ENCODE measurements around the gene CD300E.

DNA sequence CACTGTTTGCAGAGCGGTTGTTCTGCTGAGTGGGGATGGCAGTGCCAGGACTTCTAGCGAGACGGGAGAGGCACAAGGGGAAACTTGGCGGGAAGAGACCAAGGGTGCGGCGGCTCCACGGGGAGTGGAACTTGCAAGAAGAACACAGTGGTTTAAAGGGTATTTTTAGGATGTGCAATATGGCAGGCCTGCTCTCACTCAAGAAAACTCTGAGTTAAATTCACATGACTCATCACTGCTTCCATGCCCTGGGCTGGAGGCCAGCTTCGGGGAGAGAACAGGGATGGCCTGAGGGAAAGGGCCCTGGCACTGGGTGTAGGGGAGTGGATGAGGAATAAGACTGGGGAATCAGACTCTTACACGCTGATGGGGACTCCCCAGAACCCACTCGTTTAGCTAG, 18.2 kb downstream of the CD300E start:
- TF ChIP-seq BACH2 (CRISPR knock-in tag; IDR thresholded peaks at IDR 0.05; ENCODE audit: borderline replicate concordance): no peak
- TF ChIP-seq ARNTL (CRISPR knock-in tag; IDR thresholded peaks at IDR 0.05; ENCODE audit: borderline replicate concordance, low read depth): no peak
- no peak for TF ChIP-seq OSR1 (CRISPR knock-in tag; IDR thresholded peaks at IDR 0.05)
- TF ChIP-seq, protein P1, sequence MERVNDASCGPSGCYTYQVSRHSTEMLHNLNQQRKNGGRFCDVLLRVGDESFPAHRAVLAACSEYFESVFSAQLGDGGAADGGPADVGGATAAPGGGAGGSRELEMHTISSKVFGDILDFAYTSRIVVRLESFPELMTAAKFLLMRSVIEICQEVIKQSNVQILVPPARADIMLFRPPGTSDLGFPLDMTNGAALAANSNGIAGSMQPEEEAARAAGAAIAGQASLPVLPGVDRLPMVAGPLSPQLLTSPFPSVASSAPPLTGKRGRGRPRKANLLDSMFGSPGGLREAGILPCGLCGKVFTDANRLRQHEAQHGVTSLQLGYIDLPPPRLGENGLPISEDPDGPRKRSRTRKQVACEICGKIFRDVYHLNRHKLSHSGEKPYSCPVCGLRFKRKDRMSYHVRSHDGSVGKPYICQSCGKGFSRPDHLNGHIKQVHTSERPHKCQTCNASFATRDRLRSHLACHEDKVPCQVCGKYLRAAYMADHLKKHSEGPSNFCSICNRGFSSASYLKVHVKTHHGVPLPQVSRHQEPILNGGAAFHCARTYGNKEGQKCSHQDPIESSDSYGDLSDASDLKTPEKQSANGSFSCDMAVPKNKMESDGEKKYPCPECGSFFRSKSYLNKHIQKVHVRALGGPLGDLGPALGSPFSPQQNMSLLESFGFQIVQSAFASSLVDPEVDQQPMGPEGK (CRISPR knock-in tag; IDR thresholded peaks at IDR 0.05; ENCODE audit: borderline replicate concordance): no peak

All from SK-N-SH treated with all-trans-retinoic acid at 6 μM for 48 hours (cell line).